Measurements from ENCODE around the gene TLCD5. TPM values are rescaled to one million over a fixed set of nuclear protein-coding genes. Genes with fewer than 3 reads are reported as not detected.
A peak's percentile ranks its signal among the peaks of the same experiment; 100 is the strongest.

TLCD5 gene
- total RNA-seq, 4 donors from 2014 or later: 0.27 to 1.0 (median 0.70) TPM

- ATAC-seq: no peak
- in situ Hi-C loops (cut with MboI; ENCODE audit: low sequenced_read_pairs in 4 of 4): no loop called here
- no peak for DNase-seq
- Histone ChIP-seq H3K36me3 (no peaks in the 10 kb centered on the region), H3K4me1 (peaks cover 53 to 59% of the 10 kb centered on the region in 2 donors), H3K27me3 (no peaks in the 10 kb centered on the region), H3K9me3 (no peaks in the 10 kb centered on the region), H3K27ac (peak overlapping the region; percentile 30 to 68 (median 52)), H3K4me3 (no peak overlapping the region)
- TF ChIP-seq CTCF (IDR thresholded peaks at IDR 0.05 in 4 of 5, conservative IDR thresholded peaks at IDR 0.05 in 1 of 5): no peak
- TF ChIP-seq POLR2A (IDR thresholded peaks at IDR 0.05): no peak
- intact Hi-C loops (cut with DNase I; ENCODE audit: low total_unique reads): no loop called here
These were observed 51.6 kb downstream of the TLCD5 start for GRCh38 chr11:120376547-120377182.

GRCh38 chr11:120378474-120378873 is 53.4 kb downstream of the TLCD5 start:
- TF ChIP-seq CTCF (IDR thresholded peaks at IDR 0.05 in 4 of 5, conservative IDR thresholded peaks at IDR 0.05 in 1 of 5) (no peak), POLR2A (IDR thresholded peaks at IDR 0.05) (no peak)
- H3K9me3 ChIP-seq: no peaks in the 10 kb centered on the region
- no peak overlapping the region for H3K4me3 ChIP-seq
- no peaks in the 10 kb centered on the region for H3K36me3 ChIP-seq
- peaks cover 48 to 54% of the 10 kb centered on the region in 2 donors for H3K4me1 ChIP-seq
- DNase-seq (no peak), ATAC-seq (no peak)
- in situ Hi-C loops (cut with MboI; ENCODE audit: low sequenced_read_pairs in 4 of 4) (no loop called here), intact Hi-C loops (cut with DNase I; ENCODE audit: low total_unique reads) (no loop called here)
- H3K27me3 ChIP-seq: no peaks in the 10 kb centered on the region
- no peak overlapping the region for H3K27ac ChIP-seq

DNA sequence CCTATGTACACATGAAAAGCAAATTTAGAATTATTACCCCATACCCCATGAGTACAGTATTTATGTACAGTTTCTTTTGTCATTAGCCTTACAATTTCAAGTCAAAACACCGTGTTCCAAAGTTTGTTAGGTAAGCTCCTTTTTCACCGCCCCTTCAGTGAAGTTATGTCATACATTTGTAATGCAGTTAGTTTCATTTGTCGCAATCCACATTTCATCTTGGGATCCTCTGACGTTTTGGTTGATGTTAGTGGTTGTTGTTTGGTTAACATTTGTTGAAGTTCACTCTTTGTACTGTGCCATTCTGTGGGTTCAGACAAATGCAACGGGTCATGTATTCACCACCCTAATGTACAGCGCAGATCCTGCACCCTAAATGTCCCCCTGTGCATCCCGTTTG is 56.3 kb downstream of the TLCD5 start:
- intact Hi-C loops (cut with DNase I; ENCODE audit: low total_unique reads) (no loop called here), in situ Hi-C loops (cut with MboI; ENCODE audit: low sequenced_read_pairs in 4 of 4) (no loop called here)
- ATAC-seq: no peak
- TF ChIP-seq POLR2A (IDR thresholded peaks at IDR 0.05): no peak
- Histone ChIP-seq H3K36me3 (no peaks in the 10 kb centered on the region), H3K4me1 (peaks cover 60 to 63% of the 10 kb centered on the region in 2 donors), H3K4me3 (no peak overlapping the region), H3K27me3 (no peaks in the 10 kb centered on the region), H3K9me3 (no peaks in the 10 kb centered on the region), H3K27ac (no peak overlapping the region)
- DNase-seq: no peak

Other genes starting within 250 kb of the TLCD5 start
- gene TRIM29, start 187.2 kb upstream of the TLCD5 start, total RNA-seq: 1 to 10 TPM in 1 of 4 donors, under 1 TPM in 2, not detected in 1; 0.65 to 2.9 (median 0.95) TPM
- gene OAF, start 114.3 kb upstream of the TLCD5 start, total RNA-seq: 10 to 100 TPM in 3 of 4 donors, 1 to 10 TPM in 1; 8.7 to 17.5 (median 10.1) TPM
- not detected for gene POU2F3, start 85.2 kb upstream of the TLCD5 start, total RNA-seq
- 10 to 100 TPM; 52.9 to 77.3 (median 61.4) TPM for gene ARHGEF12, start 11.1 kb downstream of the TLCD5 start, total RNA-seq
- under 1 TPM in 1 of 4 donors, not detected in 3; 0.42 TPM for gene GRIK4, start 186.4 kb downstream of the TLCD5 start, total RNA-seq